Erythroblast (primary cell): ENCODE measurements around the gene COG7.

Source experiments
- GATA1 ChIP-seq: IDR thresholded peaks from 2 replicates; pipeline ENCODE4 v1.6.1; 2011; ENCODE audit warnings: low read depth, mild to moderate bottlenecking, control low read depth, low read length, moderate library complexity
- POLR2A ChIP-seq: IDR thresholded peaks from 2 replicates; pipeline ENCODE4 v1.6.1; 2011; ENCODE audit warnings: mild to moderate bottlenecking, low read length

DNA sequence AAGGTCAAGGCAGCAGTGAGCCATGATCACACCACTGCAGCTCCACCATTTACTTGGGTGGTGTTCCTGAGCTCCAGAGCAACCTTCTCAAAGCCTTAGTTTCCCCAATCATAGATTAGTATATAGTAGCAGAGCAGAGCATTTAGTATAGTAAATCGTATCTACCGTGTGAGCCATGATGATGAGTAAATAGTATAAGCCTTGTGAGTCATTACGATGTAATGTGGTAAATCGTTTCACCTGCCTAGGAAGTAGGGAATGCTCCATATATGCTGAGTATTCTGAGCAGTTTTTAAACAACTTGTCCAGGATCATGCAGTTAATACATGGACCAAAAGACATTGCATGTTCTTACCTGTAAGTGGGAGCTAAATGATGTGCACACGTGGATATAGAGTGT is 84.5 kb downstream of the COG7 start:
- no peak for TF ChIP-seq POLR2A
- no peak for TF ChIP-seq GATA1
